ENCODE data around the gene TCF21. TPM values are rescaled to one million over a fixed set of nuclear protein-coding genes. Genes with fewer than 3 reads are reported as not detected.
"Not testable (repeated sequence)": the region's sequence is repeated elsewhere in the genome, so short reads cannot be mapped to it uniquely, and the experiment has no call there.

TCF21 gene
- total RNA-seq, 3 donors from 2014 or later, result 1.9 to 14.3 (median 9.6) TPM

DNA sequence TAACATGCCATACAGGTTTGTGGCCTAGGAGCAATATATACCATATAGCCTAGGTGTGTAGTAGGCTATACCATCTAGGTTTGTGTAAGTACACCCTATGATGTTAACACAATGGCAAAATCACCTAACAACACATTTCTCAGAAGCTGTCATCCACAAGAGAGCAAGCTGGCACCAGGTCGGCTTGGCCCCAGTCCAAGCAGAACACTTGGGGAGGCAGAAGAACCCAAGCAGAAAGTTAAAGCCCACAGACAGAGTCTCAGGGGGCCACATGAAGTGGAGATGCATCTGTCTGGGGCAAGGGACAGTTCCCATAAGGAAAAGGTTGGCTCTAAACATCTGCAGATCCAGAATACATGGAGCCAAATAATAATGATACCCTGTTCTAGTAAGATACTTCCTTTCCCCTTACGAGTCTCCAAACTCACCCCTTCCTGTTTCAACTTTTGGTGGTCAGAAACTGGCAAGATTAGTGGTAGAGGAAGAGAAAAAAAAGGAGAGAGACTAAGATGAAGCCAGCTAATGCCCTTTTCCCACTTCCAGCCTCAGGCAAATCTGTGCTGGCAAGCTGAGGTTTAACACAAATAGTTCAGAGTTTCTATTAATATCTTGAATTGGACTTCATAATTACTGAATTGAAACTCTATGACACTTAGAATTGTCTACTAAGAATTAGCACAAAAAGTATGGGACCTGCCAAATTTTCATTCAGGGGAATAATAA lies 29.5 kb downstream of the TCF21 start:
- Histone ChIP-seq H3K9me3 (no peaks in the 10 kb centered on the region), H3K4me1 (ENCODE audit: low read depth) (no peaks in the 10 kb centered on the region), H3K36me3 (ENCODE audit: low read depth) (no peaks in the 10 kb centered on the region), H3K4me3 (no peak overlapping the region)
- DNase-seq (no peak), ATAC-seq (no peak)
- TF ChIP-seq, protein P1, sequence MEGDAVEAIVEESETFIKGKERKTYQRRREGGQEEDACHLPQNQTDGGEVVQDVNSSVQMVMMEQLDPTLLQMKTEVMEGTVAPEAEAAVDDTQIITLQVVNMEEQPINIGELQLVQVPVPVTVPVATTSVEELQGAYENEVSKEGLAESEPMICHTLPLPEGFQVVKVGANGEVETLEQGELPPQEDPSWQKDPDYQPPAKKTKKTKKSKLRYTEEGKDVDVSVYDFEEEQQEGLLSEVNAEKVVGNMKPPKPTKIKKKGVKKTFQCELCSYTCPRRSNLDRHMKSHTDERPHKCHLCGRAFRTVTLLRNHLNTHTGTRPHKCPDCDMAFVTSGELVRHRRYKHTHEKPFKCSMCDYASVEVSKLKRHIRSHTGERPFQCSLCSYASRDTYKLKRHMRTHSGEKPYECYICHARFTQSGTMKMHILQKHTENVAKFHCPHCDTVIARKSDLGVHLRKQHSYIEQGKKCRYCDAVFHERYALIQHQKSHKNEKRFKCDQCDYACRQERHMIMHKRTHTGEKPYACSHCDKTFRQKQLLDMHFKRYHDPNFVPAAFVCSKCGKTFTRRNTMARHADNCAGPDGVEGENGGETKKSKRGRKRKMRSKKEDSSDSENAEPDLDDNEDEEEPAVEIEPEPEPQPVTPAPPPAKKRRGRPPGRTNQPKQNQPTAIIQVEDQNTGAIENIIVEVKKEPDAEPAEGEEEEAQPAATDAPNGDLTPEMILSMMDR (IDR thresholded peaks at IDR 0.05), result no peak
- intact Hi-C loops (cut with DNase I, micrococcal nuclease), result loop anchor here (10.0 kb wide), 2 partner anchors 74 to 354 kb away; no protein-coding TSS in a partner anchor

DNA sequence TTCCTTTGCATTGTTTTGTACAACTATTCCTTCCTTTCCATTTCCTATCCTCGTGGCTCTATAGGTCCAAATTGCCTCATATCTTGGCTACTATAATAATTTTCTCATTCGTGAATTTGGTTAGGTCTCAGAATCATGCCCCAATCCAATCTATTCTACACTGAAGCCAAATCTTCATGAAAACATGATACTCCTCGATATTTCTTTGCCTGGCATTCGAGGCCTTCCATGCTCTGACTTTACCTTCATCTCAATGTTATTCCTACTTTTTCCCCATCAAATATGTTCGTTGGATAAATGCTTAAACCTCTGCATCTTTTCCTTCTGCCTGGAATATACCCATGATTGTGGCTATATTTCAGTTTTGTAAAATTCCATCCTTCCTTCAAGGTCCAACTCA lies 30.4 kb downstream of the TCF21 start:
- no peaks in the 10 kb centered on the region for H3K36me3 ChIP-seq (ENCODE audit: low read depth)
- no peak overlapping the region for H3K4me3 ChIP-seq
- no peaks in the 10 kb centered on the region for H3K4me1 ChIP-seq (ENCODE audit: low read depth)
- no peaks in the 10 kb centered on the region for H3K9me3 ChIP-seq
- TF ChIP-seq, protein P1 (IDR thresholded peaks at IDR 0.05), result no peak
- intact Hi-C loops (cut with DNase I, micrococcal nuclease), result loop anchor here (10.0 kb wide), 2 partner anchors 75 to 355 kb away; no protein-coding TSS in a partner anchor
- DNase-seq, result no peak
- ATAC-seq, result no peak

DNA sequence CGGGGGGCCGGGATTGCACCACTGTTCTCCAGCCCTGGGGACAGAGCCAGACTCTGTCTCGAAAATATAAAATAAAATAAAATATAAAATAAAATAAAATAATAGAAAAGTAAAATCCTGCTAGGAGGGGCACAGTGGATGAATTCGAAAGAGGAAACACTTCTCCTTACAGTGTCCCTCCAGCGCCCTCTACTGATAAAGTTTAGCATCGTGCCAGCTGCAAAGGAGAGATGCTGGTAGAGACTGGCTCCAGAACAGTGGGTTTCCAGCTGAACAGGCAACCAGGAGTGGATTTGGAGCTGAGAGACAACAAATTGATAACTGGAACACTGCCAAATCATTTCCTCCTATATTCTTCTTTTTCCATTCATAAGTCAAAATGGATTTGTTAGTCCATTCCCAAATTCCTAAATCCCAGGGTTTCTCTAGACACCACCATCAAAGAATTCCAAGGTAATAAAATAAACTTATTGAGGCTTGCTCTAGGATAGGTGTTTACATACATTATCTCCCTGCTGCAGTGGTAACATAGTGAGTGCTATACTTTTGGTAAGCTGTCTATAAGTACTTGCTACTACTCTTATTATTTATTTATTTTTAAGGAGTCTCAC lies 32.4 kb downstream of the TCF21 start:
- H3K4me3 ChIP-seq, result no peak overlapping the region
- DNase-seq (peak; percentile 58 to 92 (median 79)), ATAC-seq (peak; percentile 81)
- TF ChIP-seq, protein P1 (IDR thresholded peaks at IDR 0.05), result peak; percentile 85
- no peaks in the 10 kb centered on the region for H3K4me1 ChIP-seq (ENCODE audit: low read depth)
- intact Hi-C loops (cut with DNase I, micrococcal nuclease), result loop anchor here (5.0 to 10.0 kb wide), 3 partner anchors 143 to 176 kb away; no protein-coding TSS in a partner anchor
- H3K36me3 ChIP-seq (ENCODE audit: low read depth), result no peaks in the 10 kb centered on the region
- H3K9me3 ChIP-seq, result no peaks in the 10 kb centered on the region

DNA sequence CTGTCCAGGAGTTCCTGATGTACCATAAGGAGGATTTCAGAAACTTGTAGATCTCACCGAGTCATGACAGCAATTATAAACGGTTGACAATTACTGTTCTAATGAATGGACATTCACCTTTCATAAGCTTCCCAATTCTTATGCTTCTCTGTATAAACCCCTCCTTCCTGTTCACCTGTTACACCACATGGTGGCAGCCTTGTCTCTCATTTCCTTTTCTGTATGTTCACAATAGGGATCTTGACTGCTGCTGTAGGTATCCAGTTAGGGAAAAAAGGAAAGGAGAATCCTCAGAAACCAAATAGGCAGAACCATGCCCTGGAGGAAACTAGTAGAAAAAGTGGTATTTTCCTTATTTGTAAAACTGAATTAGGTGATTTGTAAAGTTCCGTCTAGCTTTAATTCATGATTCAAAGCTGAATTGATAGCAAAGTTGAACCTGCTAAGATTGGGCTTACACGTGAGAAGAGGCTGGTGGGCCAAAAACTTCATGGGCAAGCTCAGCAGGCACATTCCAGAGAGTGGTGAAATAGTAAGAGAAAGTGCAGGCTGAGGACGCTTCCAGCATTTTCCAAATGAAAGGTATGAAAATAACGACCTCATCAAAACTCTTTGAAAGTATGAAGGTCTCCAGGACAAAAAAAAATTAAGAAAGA lies 35.2 kb downstream of the TCF21 start:
- DNase-seq (peak in 1 of 3 donors; percentile 87), ATAC-seq (peak; percentile 91)
- no peaks in the 10 kb centered on the region for H3K4me1 ChIP-seq (ENCODE audit: low read depth)
- intact Hi-C loops (cut with DNase I, micrococcal nuclease), result loop anchor here (5.0 to 10.0 kb wide), 3 partner anchors 141 to 173 kb away; no protein-coding TSS in a partner anchor
- H3K9me3 ChIP-seq, result no peaks in the 10 kb centered on the region
- no peak overlapping the region for H3K4me3 ChIP-seq
- H3K36me3 ChIP-seq (ENCODE audit: low read depth), result no peaks in the 10 kb centered on the region
- TF ChIP-seq, protein P1 (IDR thresholded peaks at IDR 0.05), result peak; percentile 32

DNA sequence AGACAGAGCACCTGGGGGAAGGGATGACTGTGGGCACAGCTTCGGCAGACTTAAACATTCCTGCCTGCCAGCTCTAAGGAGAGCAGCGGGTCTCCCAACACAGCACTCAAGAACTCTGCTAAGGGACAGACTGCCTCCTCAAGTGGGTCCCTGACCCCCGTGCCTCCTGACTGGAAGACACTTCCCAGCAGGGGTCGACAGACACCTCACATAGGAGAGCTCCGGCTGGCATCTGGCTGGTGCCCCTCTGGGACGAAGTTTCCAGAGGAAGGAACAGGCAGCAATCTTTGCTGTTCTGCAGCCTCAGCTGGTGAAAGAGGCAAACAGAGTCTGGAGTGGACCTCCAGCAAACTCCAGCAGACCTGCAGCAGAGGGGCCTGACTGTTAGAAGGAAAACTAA lies 42.3 kb downstream of the TCF21 start:
- ATAC-seq; H3K36me3 ChIP-seq (ENCODE audit: low read depth); H3K9me3 ChIP-seq; intact Hi-C loops (cut with DNase I, micrococcal nuclease); H3K4me1 ChIP-seq (ENCODE audit: low read depth); H3K4me3 ChIP-seq; DNase-seq: not testable (repeated sequence)

DNA sequence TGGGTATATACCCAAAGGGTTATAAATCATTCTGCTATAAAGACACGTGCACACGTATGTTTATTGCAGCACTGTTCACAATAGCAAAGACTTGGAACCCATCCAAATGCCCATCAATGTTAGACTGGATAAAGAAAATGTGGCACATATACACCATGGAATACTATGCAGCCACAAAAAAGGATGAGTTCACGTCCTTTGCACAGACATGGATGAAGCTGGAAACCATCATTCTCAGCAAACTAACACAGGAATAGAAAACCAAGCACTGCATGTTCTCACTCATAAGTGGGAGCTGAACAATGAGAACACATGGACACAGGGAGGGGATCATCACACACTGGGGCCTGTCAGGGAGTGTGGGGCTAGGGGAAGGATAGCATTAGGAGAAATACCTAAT lies 47.4 kb downstream of the TCF21 start:
- H3K4me1 ChIP-seq (ENCODE audit: low read depth); H3K36me3 ChIP-seq (ENCODE audit: low read depth); ATAC-seq; H3K4me3 ChIP-seq; H3K9me3 ChIP-seq; DNase-seq; intact Hi-C loops (cut with DNase I, micrococcal nuclease): not testable (repeated sequence)
